ENCODE data around the gene TRAF5. TPM values are rescaled to one million over a fixed set of nuclear protein-coding genes. Genes with fewer than 3 reads are reported as not detected.
A peak's percentile ranks its signal among the peaks of the same experiment; 100 is the strongest.

TRAF5 gene
- total and polyA plus RNA-seq, 11 donors, result 1.3 to 8.8 (median 2.1) TPM

GRCh38 chr1:211281320-211282022, 45.2 kb upstream of the TRAF5 start:
- WGBS, 4 donors, result 49 to 72% (median 60%) methylated on average over 6 of the region's 6 CpGs
- peak overlapping the region in 4 of 12 donors; percentile 4 to 19 (median 12) for H3K27ac ChIP-seq
- DNase-seq (no peak), ATAC-seq (no peak)
- H3K27me3 ChIP-seq, result no peaks in the 10 kb centered on the region
- intact Hi-C loops (cut with DNase I), result no loop called here
- H3K36me3 ChIP-seq, result peaks cover 0 to 100% (median 95%) of the 10 kb centered on the region in 9 donors
- H3K4me1 ChIP-seq, result peaks cover 0 to 4% (median 0%) of the 10 kb centered on the region in 12 donors
- no peaks in the 10 kb centered on the region for H3K9me3 ChIP-seq
- TF ChIP-seq CTCF (IDR thresholded peaks at IDR 0.05), result no peak
- TF ChIP-seq POLR2A (IDR thresholded peaks at IDR 0.05), result no peak
- no peak overlapping the region for H3K4me3 ChIP-seq

GRCh38 chr1:211282023-211282373, 44.6 kb upstream of the TRAF5 start:
- H3K27ac ChIP-seq, result peak overlapping the region in 1 of 12 donors; percentile 17
- peaks cover 0 to 100% (median 96%) of the 10 kb centered on the region in 9 donors for H3K36me3 ChIP-seq
- DNase-seq (no peak), ATAC-seq (no peak)
- H3K4me1 ChIP-seq, result peaks cover 0 to 4% (median 0%) of the 10 kb centered on the region in 12 donors
- intact Hi-C loops (cut with DNase I), result no loop called here
- H3K27me3 ChIP-seq, result no peaks in the 10 kb centered on the region
- H3K4me3 ChIP-seq, result no peak overlapping the region
- H3K9me3 ChIP-seq, result no peaks in the 10 kb centered on the region
- TF ChIP-seq POLR2A (IDR thresholded peaks at IDR 0.05) (no peak), CTCF (IDR thresholded peaks at IDR 0.05) (no peak)

- ATAC-seq (no peak), DNase-seq (no peak)
- no peaks in the 10 kb centered on the region for H3K27me3 ChIP-seq
- intact Hi-C loops (cut with DNase I), result no loop called here
- no peak overlapping the region for H3K4me3 ChIP-seq
- no peak for TF ChIP-seq POLR2A (IDR thresholded peaks at IDR 0.05)
- no peak for TF ChIP-seq CTCF (IDR thresholded peaks at IDR 0.05)
- H3K9me3 ChIP-seq, result no peaks in the 10 kb centered on the region
- 84 to 89% (median 88%) methylated on average over 4 of the region's 4 CpGs for WGBS, 4 donors
- peaks cover 0 to 96% (median 92%) of the 10 kb centered on the region in 9 donors for H3K36me3 ChIP-seq
- peaks cover 0 to 7% (median 0%) of the 10 kb centered on the region in 12 donors for H3K4me1 ChIP-seq
- no peak overlapping the region for H3K27ac ChIP-seq
Measured at GRCh38 chr1:211285196-211285595, 41.4 kb upstream of the TRAF5 start.

- WGBS, 4 donors, result 84 to 92% (median 91%) methylated on average over 3 of the region's 3 CpGs
- no peak for ATAC-seq
- H3K9me3 ChIP-seq, result no peaks in the 10 kb centered on the region
- DNase-seq, result no peak
- H3K27ac ChIP-seq, result peak overlapping the region in 1 of 12 donors; percentile 22
- no peak overlapping the region for H3K4me3 ChIP-seq
- intact Hi-C loops (cut with DNase I), result no loop called here
- H3K36me3 ChIP-seq, result peaks cover 0 to 96% (median 93%) of the 10 kb centered on the region in 9 donors
- TF ChIP-seq CTCF (IDR thresholded peaks at IDR 0.05) (no peak), POLR2A (IDR thresholded peaks at IDR 0.05) (no peak)
- H3K27me3 ChIP-seq, result no peaks in the 10 kb centered on the region
- peaks cover 0 to 7% (median 0%) of the 10 kb centered on the region in 12 donors for H3K4me1 ChIP-seq
Measured at GRCh38 chr1:211287218-211287617, 39.4 kb upstream of the TRAF5 start.
